ENCODE data around the gene C1QTNF8.
"Not testable (repeated sequence)": the region's sequence is repeated elsewhere in the genome, so short reads cannot be mapped to it uniquely, and the experiment has no call there.

Gene C1QTNF8

DNA sequence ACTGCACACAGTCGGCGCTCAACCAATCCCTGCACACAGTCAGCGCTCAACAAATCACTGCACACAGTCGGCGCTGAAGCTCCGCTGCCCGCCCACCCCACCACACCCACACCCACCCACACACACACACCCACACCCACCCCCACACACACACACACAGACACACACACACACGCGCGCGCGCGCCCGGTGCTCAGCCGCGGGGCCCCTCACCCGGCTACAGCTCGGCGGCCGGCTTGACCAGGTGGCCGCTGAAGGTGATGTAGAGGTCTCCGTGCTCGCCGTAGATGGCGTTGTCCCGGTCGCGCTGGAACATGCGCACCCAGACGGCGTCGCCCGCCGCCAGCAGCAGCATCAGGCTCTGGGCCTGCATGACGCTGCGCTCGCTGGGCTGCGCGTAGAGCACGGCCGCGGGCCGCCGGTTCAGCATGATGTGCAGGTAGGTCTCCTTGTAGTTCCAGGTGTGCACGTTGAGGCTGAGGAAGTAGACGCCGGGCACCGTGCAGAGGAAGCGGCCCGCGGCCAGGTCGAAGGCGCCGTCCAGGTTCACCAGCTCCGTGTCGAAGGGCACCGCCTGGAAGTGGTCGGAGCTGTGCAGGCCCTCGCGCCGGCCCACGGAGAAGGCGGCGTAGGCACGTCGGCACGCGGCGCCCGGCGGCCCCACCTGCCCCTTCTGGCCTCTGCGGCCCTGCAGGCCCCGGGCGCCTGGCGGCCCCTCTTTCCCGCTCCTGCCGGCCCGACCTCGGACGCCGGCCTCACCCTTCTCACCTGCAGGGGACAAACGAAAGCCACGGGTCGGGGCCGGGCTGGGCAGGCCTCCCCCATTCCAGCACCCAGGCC, 2.5 kb downstream of the C1QTNF8 start:
- TF ChIP-seq, protein P1, sequence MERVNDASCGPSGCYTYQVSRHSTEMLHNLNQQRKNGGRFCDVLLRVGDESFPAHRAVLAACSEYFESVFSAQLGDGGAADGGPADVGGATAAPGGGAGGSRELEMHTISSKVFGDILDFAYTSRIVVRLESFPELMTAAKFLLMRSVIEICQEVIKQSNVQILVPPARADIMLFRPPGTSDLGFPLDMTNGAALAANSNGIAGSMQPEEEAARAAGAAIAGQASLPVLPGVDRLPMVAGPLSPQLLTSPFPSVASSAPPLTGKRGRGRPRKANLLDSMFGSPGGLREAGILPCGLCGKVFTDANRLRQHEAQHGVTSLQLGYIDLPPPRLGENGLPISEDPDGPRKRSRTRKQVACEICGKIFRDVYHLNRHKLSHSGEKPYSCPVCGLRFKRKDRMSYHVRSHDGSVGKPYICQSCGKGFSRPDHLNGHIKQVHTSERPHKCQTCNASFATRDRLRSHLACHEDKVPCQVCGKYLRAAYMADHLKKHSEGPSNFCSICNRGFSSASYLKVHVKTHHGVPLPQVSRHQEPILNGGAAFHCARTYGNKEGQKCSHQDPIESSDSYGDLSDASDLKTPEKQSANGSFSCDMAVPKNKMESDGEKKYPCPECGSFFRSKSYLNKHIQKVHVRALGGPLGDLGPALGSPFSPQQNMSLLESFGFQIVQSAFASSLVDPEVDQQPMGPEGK (CRISPR knock-in tag; IDR thresholded peaks at IDR 0.05; ENCODE audit: borderline replicate concordance), result no peak
- no peak for TF ChIP-seq ISL1 (CRISPR knock-in tag; IDR thresholded peaks at IDR 0.05)
- no peak for TF ChIP-seq TOX (CRISPR knock-in tag; IDR thresholded peaks at IDR 0.05; ENCODE audit: borderline replicate concordance)
- TF ChIP-seq, protein P2, sequence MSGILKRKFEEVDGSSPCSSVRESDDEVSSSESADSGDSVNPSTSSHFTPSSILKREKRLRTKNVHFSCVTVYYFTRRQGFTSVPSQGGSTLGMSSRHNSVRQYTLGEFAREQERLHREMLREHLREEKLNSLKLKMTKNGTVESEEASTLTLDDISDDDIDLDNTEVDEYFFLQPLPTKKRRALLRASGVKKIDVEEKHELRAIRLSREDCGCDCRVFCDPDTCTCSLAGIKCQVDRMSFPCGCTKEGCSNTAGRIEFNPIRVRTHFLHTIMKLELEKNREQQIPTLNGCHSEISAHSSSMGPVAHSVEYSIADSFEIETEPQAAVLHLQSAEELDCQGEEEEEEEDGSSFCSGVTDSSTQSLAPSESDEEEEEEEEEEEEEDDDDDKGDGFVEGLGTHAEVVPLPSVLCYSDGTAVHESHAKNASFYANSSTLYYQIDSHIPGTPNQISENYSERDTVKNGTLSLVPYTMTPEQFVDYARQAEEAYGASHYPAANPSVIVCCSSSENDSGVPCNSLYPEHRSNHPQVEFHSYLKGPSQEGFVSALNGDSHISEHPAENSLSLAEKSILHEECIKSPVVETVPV (CRISPR knock-in tag; IDR thresholded peaks at IDR 0.05), result no peak
- no peak for TF ChIP-seq BACH2 (CRISPR knock-in tag; IDR thresholded peaks at IDR 0.05; ENCODE audit: borderline replicate concordance)
- TF ChIP-seq ARNTL (CRISPR knock-in tag; IDR thresholded peaks at IDR 0.05; ENCODE audit: borderline replicate concordance, low read depth), result no peak
- TF ChIP-seq RARB (CRISPR knock-in tag; IDR thresholded peaks at IDR 0.05), result no peak
- TF ChIP-seq ZNF8 (CRISPR knock-in tag; IDR thresholded peaks at IDR 0.05), result no peak
- no peak for TF ChIP-seq ZNF70 (CRISPR knock-in tag; IDR thresholded peaks at IDR 0.05)
- TF ChIP-seq GLIS3 (CRISPR knock-in tag; IDR thresholded peaks at IDR 0.05), result no peak
- no peak for TF ChIP-seq TCF4 (CRISPR knock-in tag; IDR thresholded peaks at IDR 0.05; ENCODE audit: borderline replicate concordance)
- TF ChIP-seq ZFP30 (CRISPR knock-in tag; IDR thresholded peaks at IDR 0.05), result no peak
- no peak for TF ChIP-seq OSR1 (CRISPR knock-in tag; IDR thresholded peaks at IDR 0.05)
- TF ChIP-seq, protein P3, sequence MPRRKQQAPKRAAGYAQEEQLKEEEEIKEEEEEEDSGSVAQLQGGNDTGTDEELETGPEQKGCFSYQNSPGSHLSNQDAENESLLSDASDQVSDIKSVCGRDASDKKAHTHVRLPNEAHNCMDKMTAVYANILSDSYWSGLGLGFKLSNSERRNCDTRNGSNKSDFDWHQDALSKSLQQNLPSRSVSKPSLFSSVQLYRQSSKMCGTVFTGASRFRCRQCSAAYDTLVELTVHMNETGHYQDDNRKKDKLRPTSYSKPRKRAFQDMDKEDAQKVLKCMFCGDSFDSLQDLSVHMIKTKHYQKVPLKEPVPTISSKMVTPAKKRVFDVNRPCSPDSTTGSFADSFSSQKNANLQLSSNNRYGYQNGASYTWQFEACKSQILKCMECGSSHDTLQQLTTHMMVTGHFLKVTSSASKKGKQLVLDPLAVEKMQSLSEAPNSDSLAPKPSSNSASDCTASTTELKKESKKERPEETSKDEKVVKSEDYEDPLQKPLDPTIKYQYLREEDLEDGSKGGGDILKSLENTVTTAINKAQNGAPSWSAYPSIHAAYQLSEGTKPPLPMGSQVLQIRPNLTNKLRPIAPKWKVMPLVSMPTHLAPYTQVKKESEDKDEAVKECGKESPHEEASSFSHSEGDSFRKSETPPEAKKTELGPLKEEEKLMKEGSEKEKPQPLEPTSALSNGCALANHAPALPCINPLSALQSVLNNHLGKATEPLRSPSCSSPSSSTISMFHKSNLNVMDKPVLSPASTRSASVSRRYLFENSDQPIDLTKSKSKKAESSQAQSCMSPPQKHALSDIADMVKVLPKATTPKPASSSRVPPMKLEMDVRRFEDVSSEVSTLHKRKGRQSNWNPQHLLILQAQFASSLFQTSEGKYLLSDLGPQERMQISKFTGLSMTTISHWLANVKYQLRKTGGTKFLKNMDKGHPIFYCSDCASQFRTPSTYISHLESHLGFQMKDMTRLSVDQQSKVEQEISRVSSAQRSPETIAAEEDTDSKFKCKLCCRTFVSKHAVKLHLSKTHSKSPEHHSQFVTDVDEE (CRISPR knock-in tag; IDR thresholded peaks at IDR 0.05), result no peak
- no peak for TF ChIP-seq ESRRG (CRISPR knock-in tag; IDR thresholded peaks at IDR 0.05)
- TF ChIP-seq, protein P4, sequence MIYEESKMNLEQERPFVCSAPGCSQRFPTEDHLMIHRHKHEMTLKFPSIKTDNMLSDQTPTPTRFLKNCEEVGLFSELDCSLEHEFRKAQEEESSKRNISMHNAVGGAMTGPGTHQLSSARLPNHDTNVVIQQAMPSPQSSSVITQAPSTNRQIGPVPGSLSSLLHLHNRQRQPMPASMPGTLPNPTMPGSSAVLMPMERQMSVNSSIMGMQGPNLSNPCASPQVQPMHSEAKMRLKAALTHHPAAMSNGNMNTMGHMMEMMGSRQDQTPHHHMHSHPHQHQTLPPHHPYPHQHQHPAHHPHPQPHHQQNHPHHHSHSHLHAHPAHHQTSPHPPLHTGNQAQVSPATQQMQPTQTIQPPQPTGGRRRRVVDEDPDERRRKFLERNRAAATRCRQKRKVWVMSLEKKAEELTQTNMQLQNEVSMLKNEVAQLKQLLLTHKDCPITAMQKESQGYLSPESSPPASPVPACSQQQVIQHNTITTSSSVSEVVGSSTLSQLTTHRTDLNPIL (CRISPR knock-in tag; IDR thresholded peaks at IDR 0.05; ENCODE audit: low read depth), result no peak
- TF ChIP-seq ZC3H10 (CRISPR knock-in tag; IDR thresholded peaks at IDR 0.05), result no peak
- no peak for TF ChIP-seq ZFP3 (CRISPR knock-in tag; IDR thresholded peaks at IDR 0.05)
- no peak for TF ChIP-seq ZNF565 (CRISPR knock-in tag; conservative IDR thresholded peaks at IDR 0.05; ENCODE audit: low read depth)
- peak; percentile 15 for ATAC-seq

DNA sequence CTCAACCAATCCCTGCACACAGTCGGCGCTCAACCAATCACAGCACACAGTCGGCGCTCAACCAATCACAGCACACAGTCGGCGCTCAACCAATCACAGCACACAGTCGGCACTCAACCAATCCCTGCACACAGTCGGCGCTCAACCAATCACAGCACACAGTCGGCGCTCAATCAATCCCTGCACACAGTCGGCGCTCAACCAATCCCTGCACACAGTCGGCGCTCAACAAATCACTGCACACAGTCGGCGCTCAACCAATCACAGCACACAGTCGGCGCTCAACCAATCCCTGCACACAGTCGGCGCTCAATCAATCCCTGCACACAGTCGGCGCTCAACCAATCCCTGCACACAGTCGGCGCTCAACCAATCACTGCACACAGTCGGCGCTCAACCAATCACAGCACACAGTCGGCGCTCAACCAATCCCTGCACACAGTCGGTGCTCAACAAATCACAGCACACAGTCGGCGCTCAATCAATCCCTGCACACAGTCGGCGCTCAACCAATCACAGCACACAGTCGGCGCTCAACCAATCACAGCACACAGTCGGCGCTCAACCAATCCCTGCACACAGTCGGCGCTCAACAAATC, 3.3 kb downstream of the C1QTNF8 start:
- not testable (repeated sequence) for ATAC-seq

DNA sequence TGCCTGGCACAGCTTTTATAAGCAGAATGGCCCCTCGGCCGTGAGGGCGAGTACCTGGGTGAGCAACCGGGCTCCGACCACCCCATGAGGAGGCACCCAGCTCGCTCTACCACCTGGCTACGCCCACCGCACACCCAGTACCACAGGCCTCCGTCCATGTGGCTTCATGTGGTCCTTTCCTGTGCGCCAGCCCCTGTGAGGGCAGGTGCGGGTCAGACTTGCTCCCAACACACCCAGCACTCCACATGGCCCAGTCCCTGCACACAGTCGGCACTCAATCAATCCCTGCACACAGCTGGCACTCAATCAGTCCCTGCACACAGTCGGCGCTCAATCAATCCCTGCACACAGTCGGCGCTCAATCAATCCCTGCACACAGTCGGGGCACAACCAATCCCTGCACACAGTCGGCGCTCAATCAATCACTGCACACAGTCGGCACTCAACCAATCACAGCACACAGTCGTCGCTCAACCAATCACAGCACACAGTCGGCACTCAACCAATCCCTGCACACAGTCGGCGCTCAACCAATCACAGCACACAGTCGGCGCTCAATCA, 4.0 kb downstream of the C1QTNF8 start:
- no peak for TF ChIP-seq ZNF8 (CRISPR knock-in tag; IDR thresholded peaks at IDR 0.05)
- TF ChIP-seq ZC3H10 (CRISPR knock-in tag; IDR thresholded peaks at IDR 0.05), result no peak
- no peak for TF ChIP-seq SNAI2 (CRISPR knock-in tag; IDR thresholded peaks at IDR 0.05)
- TF ChIP-seq, protein P5, sequence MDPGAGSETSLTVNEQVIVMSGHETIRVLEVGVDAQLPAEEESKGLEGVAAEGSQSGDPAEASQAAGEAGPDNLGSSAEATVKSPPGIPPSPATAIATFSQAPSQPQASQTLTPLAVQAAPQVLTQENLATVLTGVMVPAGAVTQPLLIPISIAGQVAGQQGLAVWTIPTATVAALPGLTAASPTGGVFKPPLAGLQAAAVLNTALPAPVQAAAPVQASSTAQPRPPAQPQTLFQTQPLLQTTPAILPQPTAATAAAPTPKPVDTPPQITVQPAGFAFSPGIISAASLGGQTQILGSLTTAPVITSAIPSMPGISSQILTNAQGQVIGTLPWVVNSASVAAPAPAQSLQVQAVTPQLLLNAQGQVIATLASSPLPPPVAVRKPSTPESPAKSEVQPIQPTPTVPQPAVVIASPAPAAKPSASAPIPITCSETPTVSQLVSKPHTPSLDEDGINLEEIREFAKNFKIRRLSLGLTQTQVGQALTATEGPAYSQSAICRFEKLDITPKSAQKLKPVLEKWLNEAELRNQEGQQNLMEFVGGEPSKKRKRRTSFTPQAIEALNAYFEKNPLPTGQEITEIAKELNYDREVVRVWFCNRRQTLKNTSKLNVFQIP (CRISPR knock-in tag; IDR thresholded peaks at IDR 0.05; ENCODE audit: borderline replicate concordance, low read depth), result no peak
- no peak for TF ChIP-seq BACH2 (CRISPR knock-in tag; IDR thresholded peaks at IDR 0.05; ENCODE audit: borderline replicate concordance)
- no peak for TF ChIP-seq OSR1 (CRISPR knock-in tag; IDR thresholded peaks at IDR 0.05)
- TF ChIP-seq, protein P4 (CRISPR knock-in tag; IDR thresholded peaks at IDR 0.05; ENCODE audit: low read depth), result no peak
- no peak for TF ChIP-seq ARNTL (CRISPR knock-in tag; IDR thresholded peaks at IDR 0.05; ENCODE audit: borderline replicate concordance, low read depth)
- no peak for TF ChIP-seq ZNF565 (CRISPR knock-in tag; conservative IDR thresholded peaks at IDR 0.05; ENCODE audit: low read depth)
- TF ChIP-seq ISL1 (CRISPR knock-in tag; IDR thresholded peaks at IDR 0.05), result no peak
- TF ChIP-seq GLIS3 (CRISPR knock-in tag; IDR thresholded peaks at IDR 0.05), result no peak
- no peak for TF ChIP-seq TOX (CRISPR knock-in tag; IDR thresholded peaks at IDR 0.05; ENCODE audit: borderline replicate concordance)
- no peak for ATAC-seq

Measured in SK-N-SH treated with all-trans-retinoic acid at 6 μM for 48 hours (cell line).